Neural progenitor cell (in vitro differentiated cells): ENCODE data around the gene AHRR.

Source experiments
- CTCF ChIP-seq: fragments of 200-600 bp; sonication (generic); IDR thresholded peaks from 2 replicates; pipeline ENCODE4 v1.5.1; 2017; ENCODE audit warnings: antibody characterized with exemption, mild to moderate bottlenecking
- EZH2 ChIP-seq: fragments of 200-600 bp; sonication (generic); IDR thresholded peaks from 2 replicates; pipeline ENCODE4 v1.6.1; 2017; ENCODE audit warnings: antibody characterized with exemption, mild to moderate bottlenecking, moderate library complexity

- TF ChIP-seq CTCF (no peak), EZH2 (no peak)
Observed at GRCh38 chr5:322942-323879, 1.7 kb downstream of the AHRR start.
